SK-N-SH (cell line): Measurements from ENCODE around the gene RPL5. TPM values are rescaled to one million over a fixed set of nuclear protein-coding genes. Genes with fewer than 3 reads are reported as not detected.

ENCODE experiments used
- CTCF ChIA-PET: fragments of 300-600, 350-600 bp; formaldehyde crosslinking; extraction: SDS; loops from one replicate; lab custom pipeline; 2021; lab: Yijun Ruan, JAX
- POLR2A ChIA-PET: fragments of 350-600 bp; sonication (Branson Sonifier 250); formaldehyde crosslinking; extraction: SDS; loops from one replicate; lab custom pipeline; 2020; ENCODE audit warnings: antibody characterized with exemption, inconsistent platforms; lab: Yijun Ruan, JAX
- DNase-seq: peaks from one replicate; pipeline ENCODE4 v3.0.0; 2012
- H2AFZ ChIP-seq: fragments of 200-600 bp; sonication (generic); 2 replicates; pipeline ENCODE4 v1.8.1; 2016; ENCODE audit warnings: antibody characterized with exemption, mild to moderate bottlenecking, low read depth
- H3F3A ChIP-seq: fragments of 200-600 bp; sonication (generic); replicated peaks from 2 replicates; pipeline ENCODE3; 2016; ENCODE audit warnings: antibody characterized with exemption, mild to moderate bottlenecking; ENCODE audit not compliant: insufficient read depth
- H3K27ac ChIP-seq, 2 experiments: fragments of 200-500 bp in 1 of 2; fragments of 200-600 bp in 1 of 2; sonication (Bioruptor generic) in 1 of 2; sonication (generic), shearing (Covaris generic) in 1 of 2; 2 replicates each; pipeline versions ENCODE4 v1.5.1 to v1.6.1; 2014 to 2016; ENCODE audit warnings: low read depth in 2 of 2, inconsistent platforms in 1 of 2, low read length in 1 of 2, mild to moderate bottlenecking in 1 of 2, mixed read lengths in 1 of 2
- H3K27me3 ChIP-seq: fragments of 200-600 bp; sonication (generic), shearing (Covaris generic); 2 replicates; pipeline ENCODE4 v1.6.1; 2016; ENCODE audit warnings: mixed run types; ENCODE audit not compliant: insufficient read depth
- H3K36me3 ChIP-seq, 2 experiments: fragments of 200-500 bp in 1 of 2; fragments of 200-600 bp in 1 of 2; sonication (Bioruptor generic) in 1 of 2; sonication (generic) in 1 of 2; replicated peaks in 1 of 2; 2 replicates each; pipeline versions ENCODE3 to v1.5.1; 2014 to 2016; ENCODE audit warnings: low read length in 1 of 2, mild to moderate bottlenecking in 1 of 2; ENCODE audit not compliant: insufficient read depth in 2 of 2, control insufficient read depth in 1 of 2
- H3K4me1 ChIP-seq, 2 experiments: fragments of 200-500 bp in 1 of 2; fragments of 200-600 bp in 1 of 2; sonication (Bioruptor generic) in 1 of 2; sonication (generic), shearing (Covaris generic) in 1 of 2; 2 replicates each; pipeline versions ENCODE4 v1.5.1 to v1.6.1; 2014 to 2016; ENCODE audit warnings: low read depth in 1 of 2, low read length in 1 of 2, mixed run types in 1 of 2; ENCODE audit not compliant: insufficient read depth in 2 of 2, control insufficient read depth in 1 of 2
- H3K4me2 ChIP-seq: fragments of 200-600 bp; sonication (generic), shearing (Covaris generic); 2 replicates; pipeline ENCODE4 v1.6.1; 2017; ENCODE audit warnings: mixed run types
- H3K4me3 ChIP-seq, 2 experiments: fragments of 200-500 bp in 1 of 2; fragments of 200-600 bp in 1 of 2; sonication (Bioruptor generic) in 1 of 2; sonication (generic), shearing (Covaris generic) in 1 of 2; 2 replicates each; pipeline versions ENCODE4 v1.5.1 to v1.8.1; 2014 to 2016; ENCODE audit warnings: low read depth in 2 of 2, inconsistent platforms in 1 of 2, low read length in 1 of 2, mild to moderate bottlenecking in 1 of 2, mixed read lengths in 1 of 2, moderate library complexity in 1 of 2
- H3K79me2 ChIP-seq: fragments of 200-600 bp; sonication (generic); 2 replicates; pipeline ENCODE4 v1.8.1; 2017; ENCODE audit warnings: mild to moderate bottlenecking; ENCODE audit not compliant: insufficient read depth
- H3K9ac ChIP-seq: fragments of 200-600 bp; sonication (generic); 2 replicates; pipeline ENCODE4 v1.6.1; 2017; ENCODE audit warnings: mixed run types
- H3K9me2 ChIP-seq: fragments of 200-600 bp; sonication (generic); 2 replicates; pipeline ENCODE4 v1.6.1; 2017; ENCODE audit warnings: mixed run types
- H3K9me3 ChIP-seq: fragments of 200-600 bp; sonication (generic); 2 replicates; pipeline ENCODE4 v1.6.1; 2017; ENCODE audit warnings: mixed run types, mild to moderate bottlenecking, moderate library complexity
- H4K20me1 ChIP-seq: fragments of 200-600 bp; sonication (generic); 2 replicates; pipeline ENCODE4 v1.6.1; 2017; ENCODE audit warnings: mild to moderate bottlenecking, mixed run types; ENCODE audit not compliant: insufficient read depth
- FOXJ3 ChIP-seq: sonication (generic); formaldehyde crosslinking; IDR thresholded peaks from 2 replicates; pipeline ENCODE4 v1.5.1; 2020; ENCODE audit warnings: mild to moderate bottlenecking, missing genetic modification reagents
- JUND ChIP-seq: IDR thresholded peaks from 2 replicates; pipeline ENCODE4 v1.4.0; 2012
- POLR2AphosphoS5 ChIP-seq: IDR thresholded peaks from 2 replicates; pipeline ENCODE4 v1.6.1; 2012; ENCODE audit warnings: low read depth, low read length
- WGBS: methylation state at CpG from one replicate; pipeline ENCODE4 v1.1.6; 2017; ENCODE audit warnings: low lambda C conversion rate; 5-methylcytosine and 5-hydroxymethylcytosine counted together
- polyA plus RNA-seq, 3 experiments: library from polyadenylated mRNA; depleted of rRNA; stranded (reverse); fragments of >200 nt; gene quantifications; 2 replicates each; pipeline ENCODE4 v1.2.3, GENCODE V29; 2012
- TF ChIP-seq, protein P1 (sequence below): fragments of 150-350 bp; IDR thresholded peaks from 2 replicates; pipeline ENCODE4 v1.6.1; 2017; ENCODE audit warnings: antibody characterized with exemption, low read length, low read depth, borderline replicate concordance

RPL5 gene
- polyA plus RNA-seq, 1 of the 3 experiments (the other 2 are of a cell fraction) = 1,489 TPM

DNA sequence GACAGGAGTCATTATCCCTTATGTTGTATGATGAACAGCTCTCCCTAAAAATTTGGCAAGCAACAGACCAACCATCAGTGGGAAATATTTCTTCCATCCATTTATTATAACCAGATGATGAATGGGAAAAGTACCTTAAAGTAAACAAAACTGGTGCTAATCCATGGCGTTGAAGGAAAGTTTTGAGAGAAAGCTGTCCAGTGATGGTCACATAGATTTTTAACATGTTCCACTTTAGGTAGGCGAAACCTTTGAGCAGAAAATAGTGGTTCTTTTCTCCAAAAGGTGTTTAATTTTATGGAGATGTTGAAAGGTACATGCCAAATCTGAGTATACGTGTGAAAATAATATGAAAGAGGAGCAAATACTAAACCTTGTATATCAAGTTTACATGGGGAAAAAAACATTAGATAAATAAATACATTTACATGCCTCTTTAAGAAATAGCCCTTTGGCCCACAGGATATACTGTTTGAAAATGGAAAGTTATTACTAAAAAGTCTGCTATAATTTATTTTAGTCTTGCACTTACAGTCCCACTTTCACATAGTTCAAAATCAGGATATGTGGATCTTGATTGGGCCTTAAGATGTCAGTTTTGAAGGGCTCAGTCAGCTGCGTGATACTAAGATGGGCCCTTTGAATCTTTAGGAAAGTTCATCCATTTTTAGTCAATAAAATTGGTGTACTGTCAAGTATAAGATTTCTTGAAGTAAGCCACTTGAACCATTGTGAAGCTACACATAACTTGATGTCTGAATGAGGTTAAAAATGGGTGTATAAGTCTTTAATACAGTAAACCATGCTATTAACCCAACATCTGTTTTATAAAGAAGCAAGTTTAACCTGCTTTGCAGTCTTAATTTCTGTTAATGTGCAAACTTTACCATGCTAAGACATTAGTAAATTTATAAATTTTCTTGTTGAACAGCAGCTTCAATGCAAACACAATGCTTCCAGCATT, 10.5 kb downstream of the RPL5 start:
- Histone ChIP-seq H3K4me3 (no peak overlapping the region), H3K4me2 (no peak overlapping the region), H3K27me3 (no peaks in the 10 kb centered on the region), H3K79me2 (peaks cover 33% of the 10 kb centered on the region), H3K9ac (no peak overlapping the region)
- TF ChIP-seq, protein P1, sequence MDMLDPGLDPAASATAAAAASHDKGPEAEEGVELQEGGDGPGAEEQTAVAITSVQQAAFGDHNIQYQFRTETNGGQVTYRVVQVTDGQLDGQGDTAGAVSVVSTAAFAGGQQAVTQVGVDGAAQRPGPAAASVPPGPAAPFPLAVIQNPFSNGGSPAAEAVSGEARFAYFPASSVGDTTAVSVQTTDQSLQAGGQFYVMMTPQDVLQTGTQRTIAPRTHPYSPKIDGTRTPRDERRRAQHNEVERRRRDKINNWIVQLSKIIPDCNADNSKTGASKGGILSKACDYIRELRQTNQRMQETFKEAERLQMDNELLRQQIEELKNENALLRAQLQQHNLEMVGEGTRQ = no peak
- TF ChIP-seq JUND = 0 out of 2 replicates have a peak, but pooled peaks have one; percentile 2
- peak; percentile 34; the same call in 1 of the 2 replicates for TF ChIP-seq POLR2AphosphoS5
- TF ChIP-seq, all 33 proteins: peak for 2
- Histone ChIP-seq H3K27ac (no peak overlapping the region), H3K9me3 (no peaks in the 10 kb centered on the region), H4K20me1 (peaks cover 40% of the 10 kb centered on the region), H3K4me1 (peaks cover under 1 to 6% of the 10 kb centered on the region in 2 experiments; a peak in 3 of 4 replicates), H2AFZ (no peak overlapping the region), H3K36me3 (peaks cover 68 to 71% of the 10 kb centered on the region in 2 experiments), H3K9me2 (no peaks in the 10 kb centered on the region), H3F3A (peaks cover 62% of the 10 kb centered on the region)
- POLR2A ChIA-PET = no interaction called here
- no peak for DNase-seq
- CTCF ChIA-PET = interaction anchor here (0.5 to 2.5 kb wide), 11 partner anchors 10 to 532 kb away, joined by 3 to 12 read pairs (median 4); partner anchors contain the start of genes DIPK1A and RPL5
- WGBS = 81% methylated on average over 4 of the region's 4 CpGs

DNA sequence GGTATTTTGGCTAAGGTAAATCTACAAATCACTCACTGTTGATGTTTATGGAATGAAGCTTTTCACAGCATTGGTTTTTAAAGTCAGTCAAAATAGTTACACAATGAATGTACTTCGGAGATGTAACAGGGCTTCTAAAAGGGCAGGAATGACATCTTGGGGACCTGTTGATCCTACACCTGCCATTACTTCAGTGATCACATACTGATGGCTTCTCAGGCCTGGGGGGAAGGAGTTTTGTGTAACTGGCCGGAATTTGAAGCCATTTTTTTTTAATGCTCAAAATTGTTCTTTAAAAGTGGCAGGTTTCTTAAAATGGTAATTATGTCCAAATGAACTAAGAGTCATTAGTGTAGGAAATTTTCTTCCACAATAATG, 11.2 kb downstream of the RPL5 start:
- no peak overlapping the region for H3K4me2 ChIP-seq
- TF ChIP-seq JUND (0 out of 2 replicates have a peak, but pooled peaks have one; percentile 3), FOXJ3 (CRISPR knock-in tag) (no peak)
- TF ChIP-seq, all 33 proteins: peak for 1

More for the DNA sequence above, 11.2 kb downstream of the RPL5 start:
- Histone ChIP-seq H3F3A (peaks cover 55% of the 10 kb centered on the region), H3K27me3 (no peaks in the 10 kb centered on the region), H2AFZ (no peak overlapping the region), H3K9me3 (no peaks in the 10 kb centered on the region), H3K79me2 (peaks cover 26% of the 10 kb centered on the region), H3K9ac (no peak overlapping the region), H3K27ac (no peak overlapping the region), H3K4me1 (peaks cover 0 to 2% of the 10 kb centered on the region in 2 experiments; a peak in 2 of 4 replicates), H3K36me3 (peaks cover 61 to 64% of the 10 kb centered on the region in 2 experiments), H3K4me3 (no peak overlapping the region), H4K20me1 (peaks cover 33% of the 10 kb centered on the region), H3K9me2 (no peaks in the 10 kb centered on the region)
- 45% methylated on average over 2 of the region's 2 CpGs for WGBS
- CTCF ChIA-PET = interaction anchor here (0.7 to 2.5 kb wide), 5 partner anchors 11 to 151 kb away, joined by 3 to 10 read pairs (median 4); partner anchors contain the start of gene RPL5
- DNase-seq = no peak
- POLR2A ChIA-PET = no interaction called here
